ENCODE data around the gene PTOV1.

Gene PTOV1

GRCh38 chr19:49877879-49878743 is 27.2 kb downstream of the PTOV1 start:
- peak; percentile 97 for DNase-seq (ENCODE audit: low spot score)
- no peak for TF ChIP-seq CTCF (conservative IDR thresholded peaks at IDR 0.05; ENCODE audit: low read depth)
- CTCF ChIA-PET, result no interaction called here
- peak overlapping the region; percentile 96 for H3K27ac ChIP-seq
- POLR2A ChIA-PET (ENCODE audit: low non-redundant PET), result no interaction called here

- H3K27ac ChIP-seq, result peak overlapping the region; percentile 96
- CTCF ChIA-PET, result no interaction called here
- no peak for TF ChIP-seq CTCF (conservative IDR thresholded peaks at IDR 0.05; ENCODE audit: low read depth)
- DNase-seq (ENCODE audit: low spot score), result no peak
- POLR2A ChIA-PET (ENCODE audit: low non-redundant PET), result no interaction called here
Measured at GRCh38 chr19:49878744-49879070, 27.7 kb downstream of the PTOV1 start.

GRCh38 chr19:49879243-49879963 is 28.4 kb downstream of the PTOV1 start:
- POLR2A ChIA-PET (ENCODE audit: low non-redundant PET), result interaction anchor here (0.6 kb wide), 1 partner anchor 11 kb away, joined by 3 read pairs; no protein-coding TSS in a partner anchor
- no peak for TF ChIP-seq CTCF (conservative IDR thresholded peaks at IDR 0.05; ENCODE audit: low read depth)
- peak overlapping the region; percentile 96 for H3K27ac ChIP-seq
- no peak for DNase-seq (ENCODE audit: low spot score)
- CTCF ChIA-PET, result no interaction called here

GRCh38 chr19:49880162-49880869 is 29.4 kb downstream of the PTOV1 start:
- ChIA-PET POLR2A (ENCODE audit: low non-redundant PET) (no interaction called here), CTCF (no interaction called here)
- no peak overlapping the region for H3K27ac ChIP-seq
- DNase-seq (ENCODE audit: low spot score), result no peak
- TF ChIP-seq CTCF (conservative IDR thresholded peaks at IDR 0.05; ENCODE audit: low read depth), result no peak

- no peak overlapping the region for H3K27ac ChIP-seq
- ChIA-PET CTCF (no interaction called here), POLR2A (ENCODE audit: low non-redundant PET) (no interaction called here)
- TF ChIP-seq CTCF (conservative IDR thresholded peaks at IDR 0.05; ENCODE audit: low read depth), result no peak
- DNase-seq (ENCODE audit: low spot score), result no peak
Measured at GRCh38 chr19:49881186-49881585, 30.2 kb downstream of the PTOV1 start.

GRCh38 chr19:49881672-49882394 is 30.9 kb downstream of the PTOV1 start:
- TF ChIP-seq CTCF (conservative IDR thresholded peaks at IDR 0.05; ENCODE audit: low read depth), result no peak
- POLR2A ChIA-PET (ENCODE audit: low non-redundant PET), result no interaction called here
- H3K27ac ChIP-seq, result no peak overlapping the region
- CTCF ChIA-PET, result no interaction called here
- peak; percentile 52 for DNase-seq (ENCODE audit: low spot score)
